K562 (cell line): ENCODE measurements around the gene PRR14.

Experiments used
- ETV6 ChIP-seq, 3 experiments: fragments of 150-350 bp in 1 of 3; sonication (generic) in 1 of 3; formaldehyde crosslinking in 1 of 3; IDR thresholded peaks; 2 replicates each; pipeline versions ENCODE4 v1.6.1 to v1.8.0; 2014 to 2022; ENCODE audit warnings: borderline replicate concordance in 2 of 3, low read depth in 2 of 3, antibody characterized with exemption in 1 of 3, low read length in 1 of 3, mild to moderate bottlenecking in 1 of 3, missing genetic modification reagents in 1 of 3
- FOSL1 ChIP-seq: fragments of 200-800 bp; sonication (Bioruptor generic); conservative IDR thresholded peaks from 2 replicates; pipeline ENCODE4 v1.6.1; 2016; ENCODE audit warnings: missing genetic modification characterization, missing compliant biosample characterization
- KLF16 ChIP-seq: IDR thresholded peaks from 2 replicates; pipeline ENCODE4 v1.6.1; 2016; ENCODE audit warnings: antibody characterized with exemption
- MTA2 ChIP-seq: fragments of 450-650 bp; IDR thresholded peaks from 2 replicates; pipeline ENCODE4 v1.6.1; 2016; ENCODE audit warnings: low read depth
- RFX5 ChIP-seq: IDR thresholded peaks from 2 replicates; pipeline ENCODE4 v1.6.1; 2011; ENCODE audit warnings: low read depth, mild to moderate bottlenecking, improper control_type of control experiment, low read length
- SMAD1 ChIP-seq: fragments of 150-350 bp; IDR thresholded peaks from 2 replicates; pipeline ENCODE4 v1.6.1; 2014; ENCODE audit warnings: low read length, low read depth; ENCODE audit not compliant: partially characterized antibody
- SOX6 ChIP-seq: fragments of 450-650 bp; IDR thresholded peaks from 2 replicates; pipeline ENCODE4 v1.6.1; 2014; ENCODE audit warnings: mild to moderate bottlenecking
- ZBTB7A ChIP-seq: IDR thresholded peaks from 2 replicates; pipeline ENCODE4 v1.6.1; 2011; ENCODE audit warnings: low read depth, mild to moderate bottlenecking, low read length, moderate library complexity, borderline replicate concordance; ENCODE audit not compliant: control insufficient read depth
- TF ChIP-seq, protein P1 (sequence below), 2 experiments: fragments of 450-650 bp in 1 of 2; sonication (generic) in 1 of 2; formaldehyde crosslinking in 1 of 2; IDR thresholded peaks in 1 of 2; conservative IDR thresholded peaks in 1 of 2; 2 replicates each; pipeline versions ENCODE4 v1.6.1 to v1.8.1; 2016 to 2023; ENCODE audit warnings: mild to moderate bottlenecking in 2 of 2, moderate library complexity in 2 of 2, inconsistent platforms in 1 of 2, missing genetic modification reagents in 1 of 2
- TF ChIP-seq, protein P2 (sequence below): sonication (generic); formaldehyde crosslinking; IDR thresholded peaks from 2 replicates; pipeline ENCODE4 v1.8.1; 2022; ENCODE audit warnings: missing genetic modification reagents

DNA sequence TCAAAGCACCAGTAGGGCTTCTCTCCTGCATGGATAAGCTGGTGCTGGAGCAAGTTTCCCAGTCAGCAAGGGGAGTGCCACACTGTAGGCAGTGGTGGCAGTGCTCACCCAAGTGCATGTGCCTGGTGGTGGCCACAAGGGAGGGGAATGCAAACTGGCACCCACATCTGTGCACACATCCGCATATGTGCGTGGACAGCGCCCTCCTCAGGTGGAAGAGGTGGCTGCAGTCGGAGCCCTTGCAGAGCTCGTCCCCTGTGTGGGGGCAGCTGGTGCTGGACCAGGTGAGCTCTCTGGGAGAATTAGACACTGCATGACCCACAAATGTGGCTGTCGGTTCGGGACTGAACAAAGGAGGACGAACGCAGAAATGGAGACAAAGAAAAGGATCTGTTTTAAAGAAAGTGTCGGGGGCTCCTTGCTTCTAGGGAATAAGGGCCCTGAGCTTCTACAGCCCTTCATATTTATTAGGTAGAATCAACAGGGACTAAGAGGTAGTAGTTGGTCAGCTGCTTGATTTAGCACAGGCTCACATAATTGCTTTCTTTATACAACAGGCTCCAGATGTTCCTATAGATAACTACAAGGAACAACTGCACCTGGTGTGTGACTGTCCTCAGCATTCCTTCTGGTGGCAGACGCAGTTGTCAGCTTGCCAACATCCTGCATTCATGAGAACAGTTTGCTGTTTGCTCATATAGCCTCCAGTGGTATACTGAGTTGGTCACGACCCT, 35.2 kb upstream of the PRR14 start:
- TF ChIP-seq ZBTB7A (no peak), FOSL1 (no peak), SOX6 (no peak), ETV6 (IDR thresholded peaks at IDR 0.05; ENCODE audit: borderline replicate concordance in 1 of 2, low read depth in 2 of 2, low read length in 1 of 2) (no peak), ETV6 (CRISPR knock-in tag; IDR thresholded peaks at IDR 0.05; ENCODE audit: borderline replicate concordance) (no peak), MTA2 (no peak), KLF16 (0 out of 2 replicates have a peak, but pooled peaks have one; percentile 7), SMAD1 (no peak), RFX5 (no peak)
- TF ChIP-seq, protein P1, sequence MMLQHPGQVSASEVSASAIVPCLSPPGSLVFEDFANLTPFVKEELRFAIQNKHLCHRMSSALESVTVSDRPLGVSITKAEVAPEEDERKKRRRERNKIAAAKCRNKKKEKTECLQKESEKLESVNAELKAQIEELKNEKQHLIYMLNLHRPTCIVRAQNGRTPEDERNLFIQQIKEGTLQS (IDR thresholded peaks at IDR 0.05): no peak
- TF ChIP-seq, protein P1 (CRISPR knock-in tag; conservative IDR thresholded peaks at IDR 0.05): no peak
- TF ChIP-seq, protein P2, sequence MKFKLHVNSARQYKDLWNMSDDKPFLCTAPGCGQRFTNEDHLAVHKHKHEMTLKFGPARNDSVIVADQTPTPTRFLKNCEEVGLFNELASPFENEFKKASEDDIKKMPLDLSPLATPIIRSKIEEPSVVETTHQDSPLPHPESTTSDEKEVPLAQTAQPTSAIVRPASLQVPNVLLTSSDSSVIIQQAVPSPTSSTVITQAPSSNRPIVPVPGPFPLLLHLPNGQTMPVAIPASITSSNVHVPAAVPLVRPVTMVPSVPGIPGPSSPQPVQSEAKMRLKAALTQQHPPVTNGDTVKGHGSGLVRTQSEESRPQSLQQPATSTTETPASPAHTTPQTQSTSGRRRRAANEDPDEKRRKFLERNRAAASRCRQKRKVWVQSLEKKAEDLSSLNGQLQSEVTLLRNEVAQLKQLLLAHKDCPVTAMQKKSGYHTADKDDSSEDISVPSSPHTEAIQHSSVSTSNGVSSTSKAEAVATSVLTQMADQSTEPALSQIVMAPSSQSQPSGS: no peak
